Measurements from ENCODE around the gene ABCC8.
"Not testable (repeated sequence)": the region's sequence is repeated elsewhere in the genome, so short reads cannot be mapped to it uniquely, and the experiment has no call there.

ABCC8 gene

DNA sequence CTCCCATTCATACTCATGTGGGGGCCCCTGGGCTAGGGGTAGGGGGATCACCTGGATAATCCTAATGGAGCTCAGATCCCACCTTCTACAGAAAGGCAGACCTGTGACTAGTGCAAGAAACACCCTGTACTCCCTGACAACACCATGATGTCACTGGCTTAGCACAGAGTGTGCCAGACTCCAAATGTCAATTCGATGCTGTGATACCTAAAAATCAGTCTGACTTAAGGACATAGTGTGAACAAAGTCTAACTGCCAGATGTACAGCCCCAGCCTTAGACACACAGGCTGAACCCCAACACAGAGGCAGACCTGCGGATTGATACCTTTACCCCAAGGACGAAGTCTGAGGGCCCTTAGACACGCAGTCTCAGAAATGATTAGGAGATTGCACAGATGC lies 8.5 kb downstream of the ABCC8 start:
- no peak for DNase-seq

DNA sequence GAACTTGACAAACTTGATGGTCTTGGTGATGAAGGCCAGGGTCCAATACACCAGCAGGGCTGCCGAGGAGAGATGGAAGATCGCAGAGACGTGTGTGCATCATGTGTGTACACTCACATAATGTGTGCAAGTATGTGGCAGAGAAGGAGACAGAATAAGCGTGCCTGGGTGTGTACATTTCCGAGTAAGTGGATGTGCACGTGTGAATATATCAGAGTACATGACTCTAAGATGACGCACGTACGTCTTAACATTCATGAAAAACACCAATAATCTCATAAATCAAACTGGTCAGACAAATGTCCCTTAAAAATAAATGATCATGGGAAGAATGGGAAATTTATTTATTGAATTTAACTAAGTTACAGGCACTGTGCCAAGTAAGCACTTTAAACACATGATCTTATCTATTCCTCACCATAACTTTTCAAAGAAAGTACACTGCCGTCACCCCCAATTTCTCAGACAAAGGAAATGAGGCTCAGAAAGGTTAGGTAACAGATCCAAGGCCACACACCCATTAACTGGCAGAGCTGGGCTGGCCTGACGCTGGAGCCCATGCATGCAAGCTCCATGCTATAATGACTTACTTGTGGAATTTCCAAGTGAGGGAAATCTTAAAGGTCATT lies 13.0 kb downstream of the ABCC8 start:
- no peak for DNase-seq

GRCh38 chr11:17462940-17463339 lies 13.7 kb downstream of the ABCC8 start:
- DNase-seq: no peak

DNA sequence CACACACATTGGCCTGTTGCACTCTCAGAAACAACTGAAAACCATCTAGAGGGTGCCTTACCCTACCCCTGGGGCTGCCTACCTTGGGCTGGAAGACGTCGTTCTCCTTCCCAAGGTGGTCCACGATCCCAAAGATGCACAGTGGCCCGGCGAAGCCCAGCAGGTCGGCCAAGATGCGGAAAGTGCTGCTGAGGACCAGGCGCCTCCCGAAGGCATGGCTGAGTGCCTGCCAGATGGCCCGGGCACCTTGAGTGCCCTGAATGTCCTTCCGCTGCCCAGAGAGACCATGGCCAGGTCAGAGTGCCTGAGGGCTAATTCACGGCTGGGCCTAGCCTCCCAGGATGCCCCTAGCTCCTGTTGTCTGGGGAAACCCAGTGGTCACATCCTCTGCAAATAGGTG lies 16.2 kb downstream of the ABCC8 start:
- no peak for DNase-seq

DNA sequence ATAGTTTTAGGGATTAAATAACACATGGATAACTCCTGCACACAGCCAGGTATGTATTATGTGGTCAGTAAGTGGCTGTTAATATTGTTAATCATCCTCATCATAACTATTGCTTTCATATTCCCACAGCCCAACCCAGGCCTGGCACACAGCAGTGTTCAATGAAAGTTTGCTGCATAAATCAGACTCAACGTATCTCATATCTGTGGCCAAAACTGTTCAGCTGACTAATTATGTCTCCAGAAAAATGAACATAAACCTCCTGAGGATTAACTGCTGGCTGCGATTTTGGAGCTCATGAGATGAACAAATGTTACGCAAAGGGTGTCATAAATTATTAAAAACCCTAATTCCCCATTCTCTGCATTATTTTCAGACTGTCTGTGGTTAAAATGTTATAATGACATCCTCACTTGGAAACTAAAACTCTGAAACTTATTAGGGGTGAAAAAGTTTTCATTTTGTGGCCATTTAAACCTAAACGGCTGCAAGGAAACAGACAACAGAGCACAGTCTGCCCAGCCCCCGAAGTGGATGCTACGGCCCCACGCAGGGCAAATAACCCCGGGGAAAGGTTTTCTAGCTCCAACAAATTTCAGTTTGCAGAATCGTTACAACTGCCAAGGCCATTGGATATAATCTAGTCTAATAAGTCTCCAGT lies 17.3 kb downstream of the ABCC8 start:
- no peak for DNase-seq

DNA sequence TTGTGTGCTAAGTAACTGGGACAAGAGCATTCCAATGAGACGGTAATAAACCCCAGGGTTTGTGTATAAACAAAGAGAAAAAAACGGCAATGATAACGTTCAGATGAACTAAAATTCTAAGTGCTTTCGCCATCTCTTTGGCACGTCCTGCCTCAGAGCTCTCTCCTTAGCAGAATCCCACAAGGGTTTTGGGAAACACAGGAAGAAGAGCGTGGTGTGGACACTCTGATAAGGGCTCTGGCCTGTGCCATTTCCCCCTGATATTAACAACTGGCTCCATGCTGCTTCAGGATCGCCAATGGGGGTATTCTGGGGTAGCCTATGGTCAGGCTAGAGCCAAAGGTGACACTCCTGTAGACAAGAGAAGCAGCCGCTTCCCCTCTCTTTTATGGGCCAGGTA lies 18.4 kb downstream of the ABCC8 start:
- DNase-seq: no peak

DNA sequence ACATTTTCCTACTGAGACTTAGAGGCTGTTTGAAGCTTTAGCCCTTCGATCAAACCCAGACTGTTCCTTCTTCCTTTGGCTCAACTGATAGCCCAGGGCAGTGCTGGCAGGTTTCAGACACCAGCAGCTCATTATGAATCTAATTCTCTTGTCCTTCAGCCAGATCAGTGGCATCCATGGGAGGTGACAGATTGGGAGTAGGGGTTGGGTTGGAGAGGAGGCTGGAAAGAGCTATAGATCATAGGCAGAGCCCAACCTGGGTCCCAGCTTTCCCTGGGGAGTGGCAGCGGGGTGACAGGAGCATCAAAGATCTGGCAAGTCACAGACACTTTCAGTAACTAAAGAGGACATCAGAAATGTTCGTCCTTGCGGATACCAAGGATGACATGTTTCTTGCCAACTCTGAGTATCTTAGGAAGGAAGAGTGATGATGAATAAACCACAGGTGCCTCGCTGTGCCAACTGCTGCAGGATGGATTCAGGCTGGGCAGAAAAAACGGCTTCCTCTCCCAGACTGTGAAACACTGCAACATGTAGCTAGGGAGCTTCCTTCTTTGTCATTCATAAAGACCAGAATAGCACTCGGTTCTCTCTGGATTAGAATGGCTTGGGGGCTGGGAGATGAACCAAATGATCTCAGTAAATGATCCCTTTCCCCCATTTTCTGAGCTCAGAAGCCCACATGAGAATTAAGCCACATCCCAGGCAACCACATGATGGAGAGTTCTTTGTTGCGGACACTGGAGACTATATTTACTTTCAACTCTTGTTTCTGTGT lies 19.1 kb downstream of the ABCC8 start:
- no peak for DNase-seq

GRCh38 chr11:17452668-17453067 lies 24.0 kb downstream of the ABCC8 start:
- DNase-seq: no peak

DNA sequence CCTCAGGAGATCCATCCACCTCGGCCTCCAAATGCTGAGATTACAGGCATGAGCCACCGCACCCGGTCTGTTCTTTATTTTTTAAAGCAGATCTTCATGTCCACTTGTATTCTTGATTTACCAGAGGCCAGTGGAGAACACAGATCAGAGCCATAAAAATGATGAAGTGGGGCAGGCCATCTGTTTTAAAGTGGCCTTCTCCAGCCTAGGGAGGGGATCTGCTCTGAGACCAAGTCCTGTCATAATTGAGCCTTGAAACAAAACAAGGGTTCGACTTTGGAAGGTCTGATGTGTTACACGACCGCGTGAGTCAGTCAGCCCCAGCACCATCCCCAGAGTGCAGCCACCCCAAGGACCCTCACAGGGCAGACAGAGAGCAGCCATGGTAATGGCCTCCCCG lies 27.5 kb downstream of the ABCC8 start:
- no peak for DNase-seq

DNA sequence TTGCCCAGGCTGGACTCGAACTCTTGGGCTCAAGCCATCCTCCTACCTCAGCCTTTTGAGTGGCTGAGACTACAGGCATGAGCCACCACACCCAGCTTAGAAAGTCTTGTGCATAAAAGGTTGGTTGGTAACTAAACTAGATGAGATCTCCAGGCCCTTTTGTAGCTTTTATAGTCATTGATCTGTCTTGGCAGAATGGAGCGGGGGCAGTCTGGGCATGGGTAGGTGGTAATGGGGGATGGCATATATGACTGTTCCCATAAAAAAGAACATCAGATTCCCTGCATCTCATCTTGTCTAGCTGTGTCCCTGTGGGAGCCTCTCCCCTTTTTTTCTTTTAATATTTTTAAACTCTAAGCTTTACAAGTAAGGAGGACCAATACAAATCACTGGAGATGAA lies 30.2 kb downstream of the ABCC8 start:
- DNase-seq: no peak

GRCh38 chr11:17445240-17445795 lies 31.3 kb downstream of the ABCC8 start:
- DNase-seq: no peak

- no peak for DNase-seq
Observed at GRCh38 chr11:17443926-17444690, 32.5 kb downstream of the ABCC8 start.

- DNase-seq: no peak
Observed at GRCh38 chr11:17443423-17443822, 33.2 kb downstream of the ABCC8 start.

DNA sequence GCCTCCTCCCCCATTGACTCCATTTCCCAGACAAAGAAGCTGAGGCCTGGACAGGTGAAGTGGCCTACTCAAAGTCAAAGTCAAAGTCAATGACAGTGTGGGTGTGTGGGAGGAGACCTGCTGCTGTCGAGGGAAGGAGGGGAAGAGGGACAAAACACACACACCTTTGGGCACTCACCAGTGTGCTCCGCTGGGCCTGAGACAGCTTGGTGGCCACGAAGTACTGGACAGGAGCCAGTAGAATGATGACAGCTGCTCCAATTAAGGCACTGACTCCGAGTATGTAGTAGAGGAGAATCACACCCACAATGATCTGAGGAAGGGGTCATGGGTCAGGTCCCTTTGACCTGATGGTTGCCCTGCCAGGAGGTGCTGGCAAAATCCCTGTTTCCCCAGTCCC lies 33.6 kb downstream of the ABCC8 start:
- DNase-seq: no peak

GRCh38 chr11:17439316-17439782 lies 37.3 kb downstream of the ABCC8 start:
- no peak for DNase-seq

DNA sequence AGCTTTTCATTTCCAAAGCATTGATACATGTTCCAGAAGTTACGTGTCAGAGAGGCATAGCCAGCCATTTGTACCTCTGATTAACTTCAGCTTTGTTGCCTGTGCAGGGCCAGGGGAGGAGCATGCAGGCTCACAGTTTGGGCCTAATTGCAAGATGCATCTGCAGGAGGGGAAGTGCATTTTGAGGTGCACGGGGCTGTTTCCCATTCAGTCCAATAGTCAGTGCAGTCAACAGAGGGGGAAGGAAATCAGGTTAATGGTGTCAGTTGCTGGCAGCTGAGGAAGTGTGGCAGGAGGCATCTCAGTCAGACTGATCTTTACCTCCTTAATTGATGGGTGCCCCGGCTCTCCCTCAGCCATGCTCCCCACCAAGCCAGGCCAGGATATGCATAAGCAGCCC lies 39.3 kb downstream of the ABCC8 start:
- no peak for DNase-seq

- no peak for DNase-seq
Observed at GRCh38 chr11:17434108-17434507, 42.5 kb downstream of the ABCC8 start.

GRCh38 chr11:17432002-17432401 lies 44.6 kb downstream of the ABCC8 start:
- DNase-seq: no peak

- no peak for DNase-seq
Observed at GRCh38 chr11:17431139-17431538, 45.5 kb downstream of the ABCC8 start.

GRCh38 chr11:17430616-17431015 lies 46.0 kb downstream of the ABCC8 start:
- no peak for DNase-seq

DNA sequence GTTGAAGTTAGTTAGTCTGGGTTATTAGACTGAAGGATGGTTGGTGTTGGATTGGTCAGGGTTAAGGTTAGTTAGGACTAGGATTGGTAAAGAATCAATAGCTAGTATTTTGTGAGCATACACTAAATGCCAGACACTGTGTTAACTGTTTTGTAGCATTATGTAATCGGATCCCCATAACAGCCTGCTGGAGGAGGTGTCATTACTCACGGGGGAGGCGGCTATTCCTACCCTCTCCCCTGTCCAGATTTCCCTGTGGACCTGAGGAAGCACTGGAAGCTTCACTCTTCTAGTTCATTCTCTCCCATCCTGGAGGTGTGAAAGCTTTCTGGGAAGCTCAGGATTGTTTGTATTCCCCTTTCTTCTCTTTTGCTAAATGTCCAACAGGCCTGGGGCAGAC lies 47.7 kb downstream of the ABCC8 start:
- DNase-seq: no peak

- no peak for DNase-seq
Observed at GRCh38 chr11:17428261-17428660, 48.4 kb downstream of the ABCC8 start.

DNA sequence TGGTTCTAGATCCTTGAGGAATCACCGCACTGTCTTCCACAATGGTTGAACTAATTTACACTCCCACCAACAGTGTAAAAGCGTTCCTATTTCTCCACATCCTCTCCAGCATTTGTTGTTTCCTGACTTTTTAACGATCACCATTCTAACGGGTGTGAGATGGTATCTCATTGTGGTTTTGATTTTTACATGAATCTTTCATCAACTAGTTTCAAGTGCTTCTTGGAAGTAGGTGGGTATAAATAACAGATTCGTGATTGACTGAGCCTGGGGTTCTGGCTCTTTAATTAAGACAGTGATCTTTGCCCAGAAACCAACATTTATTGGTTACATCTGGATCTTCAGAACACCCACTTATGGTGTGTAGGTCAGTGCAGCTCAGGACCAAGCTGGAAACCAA lies 50.4 kb downstream of the ABCC8 start:
- not testable (repeated sequence) for DNase-seq
